Choroid plexus epithelial cell (primary cell): ENCODE data around the gene GDF7.

Source experiments
- DNase-seq: peaks from one replicate; pipeline ENCODE4 v3.0.0-alpha.2; 2010; ENCODE audit warnings: low read depth
- H3K4me3 ChIP-seq: 2 replicates; pipeline ENCODE4 v1.5.1; 2011; ENCODE audit warnings: low read depth, mild to moderate bottlenecking, control low read depth, low read length, moderate library complexity
- CTCF ChIP-seq: conservative IDR thresholded peaks from 2 replicates; pipeline ENCODE4 v1.5.1; 2011; ENCODE audit warnings: low read depth, mild to moderate bottlenecking, control low read depth, inconsistent platforms, low read length, moderate library complexity

GDF7 gene

GRCh38 chr2:20670315-20671035 is 3.5 kb downstream of the GDF7 start:
- H3K4me3 ChIP-seq = no peak overlapping the region
- no peak for TF ChIP-seq CTCF
- no peak for DNase-seq

GRCh38 chr2:20671036-20671735 is 4.2 kb downstream of the GDF7 start:
- no peak overlapping the region for H3K4me3 ChIP-seq
- no peak for DNase-seq
- TF ChIP-seq CTCF = no peak

- TF ChIP-seq CTCF = no peak
- H3K4me3 ChIP-seq = no peak overlapping the region
- DNase-seq = no peak
Measured at GRCh38 chr2:20671736-20672080, 4.8 kb downstream of the GDF7 start.

GRCh38 chr2:20672201-20672951 is 5.4 kb downstream of the GDF7 start:
- no peak for DNase-seq
- no peak overlapping the region for H3K4me3 ChIP-seq
- no peak for TF ChIP-seq CTCF

- TF ChIP-seq CTCF = no peak
- no peak overlapping the region for H3K4me3 ChIP-seq
- no peak for DNase-seq
Measured at GRCh38 chr2:20673686-20674308, 6.9 kb downstream of the GDF7 start.

GRCh38 chr2:20674309-20674965 is 7.5 kb downstream of the GDF7 start:
- no peak for TF ChIP-seq CTCF
- no peak for DNase-seq

More at GRCh38 chr2:20674309-20674965, 7.5 kb downstream of the GDF7 start:
- no peak overlapping the region for H3K4me3 ChIP-seq
